ENCODE data around the gene OGFOD3. TPM values are rescaled to one million over a fixed set of nuclear protein-coding genes. Genes with fewer than 3 reads are reported as not detected.

The OGFOD3 gene
- polyA plus RNA-seq, 1 donor, result 23.2 TPM

- DNase-seq, result no peak
Measured at GRCh38 chr17:82408288-82408937, 10.0 kb downstream of the OGFOD3 start.

- DNase-seq, result no peak
Measured at GRCh38 chr17:82407255-82407654, 11.1 kb downstream of the OGFOD3 start.

GRCh38 chr17:82406131-82406671, 12.2 kb downstream of the OGFOD3 start:
- no peak for DNase-seq

- no peak for DNase-seq
Measured at GRCh38 chr17:82405051-82405450, 13.3 kb downstream of the OGFOD3 start.

GRCh38 chr17:82403662-82404660, 14.4 kb downstream of the OGFOD3 start:
- DNase-seq, result no peak

GRCh38 chr17:82402865-82403264, 15.5 kb downstream of the OGFOD3 start:
- no peak for DNase-seq

GRCh38 chr17:82400830-82401229, 17.6 kb downstream of the OGFOD3 start:
- no peak for DNase-seq

GRCh38 chr17:82400206-82400605, 18.2 kb downstream of the OGFOD3 start:
- no peak for DNase-seq

GRCh38 chr17:82399601-82400101, 18.7 kb downstream of the OGFOD3 start:
- DNase-seq, result no peak

- DNase-seq, result no peak
Measured at GRCh38 chr17:82399041-82399441, 19.3 kb downstream of the OGFOD3 start.

GRCh38 chr17:82397449-82398335, 20.7 kb downstream of the OGFOD3 start:
- no peak for DNase-seq

GRCh38 chr17:82396601-82397435, 21.6 kb downstream of the OGFOD3 start:
- DNase-seq, result no peak

- no peak for DNase-seq
Measured at GRCh38 chr17:82394278-82394677, 24.1 kb downstream of the OGFOD3 start.

GRCh38 chr17:82392941-82393340, 25.4 kb downstream of the OGFOD3 start:
- no peak for DNase-seq

GRCh38 chr17:82392209-82392920, 26.0 kb downstream of the OGFOD3 start:
- DNase-seq, result no peak

GRCh38 chr17:82391496-82392066, 26.8 kb downstream of the OGFOD3 start:
- no peak for DNase-seq

GRCh38 chr17:82390860-82391435, 27.4 kb downstream of the OGFOD3 start:
- no peak for DNase-seq

GRCh38 chr17:82390015-82390859, 28.1 kb downstream of the OGFOD3 start:
- no peak for DNase-seq

Measured in left kidney (tissue), 2 donors.